ENCODE measurements around the gene CSPG4.

DNA sequence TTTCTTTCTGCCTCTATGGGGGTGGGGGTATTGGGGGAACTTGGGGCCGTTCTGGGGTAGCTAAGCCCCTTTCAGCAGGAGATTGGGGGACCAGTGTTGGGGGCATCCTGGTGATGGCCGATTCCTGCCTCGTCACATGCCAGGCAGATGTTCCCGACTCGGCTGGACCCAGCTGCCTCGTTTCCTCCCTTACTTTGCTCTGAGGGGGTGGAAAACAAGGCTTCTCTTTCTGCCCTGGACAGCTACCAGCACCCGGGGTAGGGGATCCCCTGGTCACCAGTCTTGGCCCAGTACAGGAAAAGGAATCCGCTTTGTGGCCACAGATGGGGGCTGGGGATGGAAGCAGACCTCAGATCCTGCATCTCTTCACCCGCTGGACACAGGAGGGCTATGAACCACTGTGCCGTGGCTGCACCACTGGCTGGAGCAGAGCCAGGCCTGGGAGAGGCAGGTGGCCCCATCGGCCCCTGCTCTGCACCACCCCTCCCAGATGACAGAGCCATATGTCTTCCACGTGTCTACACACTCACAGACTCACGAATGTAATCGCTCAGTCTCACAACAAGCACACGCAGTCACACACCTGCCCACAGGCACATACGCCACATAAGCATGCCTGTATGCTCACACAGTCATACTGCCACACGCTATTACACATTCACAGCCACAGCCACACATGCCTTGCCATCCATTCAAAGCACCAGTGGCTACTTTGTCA is 52.6 kb downstream of the CSPG4 start:
- no peak for TF ChIP-seq POLR2AphosphoS5 (IDR thresholded peaks at IDR 0.05; ENCODE audit: low read depth, low read length)
- TF ChIP-seq, protein P1, sequence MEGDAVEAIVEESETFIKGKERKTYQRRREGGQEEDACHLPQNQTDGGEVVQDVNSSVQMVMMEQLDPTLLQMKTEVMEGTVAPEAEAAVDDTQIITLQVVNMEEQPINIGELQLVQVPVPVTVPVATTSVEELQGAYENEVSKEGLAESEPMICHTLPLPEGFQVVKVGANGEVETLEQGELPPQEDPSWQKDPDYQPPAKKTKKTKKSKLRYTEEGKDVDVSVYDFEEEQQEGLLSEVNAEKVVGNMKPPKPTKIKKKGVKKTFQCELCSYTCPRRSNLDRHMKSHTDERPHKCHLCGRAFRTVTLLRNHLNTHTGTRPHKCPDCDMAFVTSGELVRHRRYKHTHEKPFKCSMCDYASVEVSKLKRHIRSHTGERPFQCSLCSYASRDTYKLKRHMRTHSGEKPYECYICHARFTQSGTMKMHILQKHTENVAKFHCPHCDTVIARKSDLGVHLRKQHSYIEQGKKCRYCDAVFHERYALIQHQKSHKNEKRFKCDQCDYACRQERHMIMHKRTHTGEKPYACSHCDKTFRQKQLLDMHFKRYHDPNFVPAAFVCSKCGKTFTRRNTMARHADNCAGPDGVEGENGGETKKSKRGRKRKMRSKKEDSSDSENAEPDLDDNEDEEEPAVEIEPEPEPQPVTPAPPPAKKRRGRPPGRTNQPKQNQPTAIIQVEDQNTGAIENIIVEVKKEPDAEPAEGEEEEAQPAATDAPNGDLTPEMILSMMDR (IDR thresholded peaks at IDR 0.05; ENCODE audit: control extremely low read depth in 1 of 3, insufficient read depth in 1 of 3, low read depth in 1 of 3, low read length in 3 of 3) = no peak
- no peak for TF ChIP-seq EP300 (IDR thresholded peaks at IDR 0.05; ENCODE audit: borderline replicate concordance in 1 of 2, low read depth in 2 of 2, low read length in 2 of 2)
- no peak for TF ChIP-seq JUND (IDR thresholded peaks at IDR 0.05; ENCODE audit: low read length)
- TF ChIP-seq, protein P2, sequence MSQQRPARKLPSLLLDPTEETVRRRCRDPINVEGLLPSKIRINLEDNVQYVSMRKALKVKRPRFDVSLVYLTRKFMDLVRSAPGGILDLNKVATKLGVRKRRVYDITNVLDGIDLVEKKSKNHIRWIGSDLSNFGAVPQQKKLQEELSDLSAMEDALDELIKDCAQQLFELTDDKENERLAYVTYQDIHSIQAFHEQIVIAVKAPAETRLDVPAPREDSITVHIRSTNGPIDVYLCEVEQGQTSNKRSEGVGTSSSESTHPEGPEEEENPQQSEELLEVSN (IDR thresholded peaks at IDR 0.05) = no peak
- no peak for TF ChIP-seq TBP (IDR thresholded peaks at IDR 0.05; ENCODE audit: low read depth, low read length)

Measured in H1 (cell line).